ENCODE data around the gene RAP1GAP. TPM values are rescaled to one million over a fixed set of nuclear protein-coding genes. Genes with fewer than 3 reads are reported as not detected.

The RAP1GAP gene
- total and polyA plus RNA-seq, 2 of the 13 experiments (the other 11 are each of a cell fraction or from before 2014, with no cell fraction given): 11.9 to 37.5 TPM

GRCh38 chr1:21655259-21655658, 13.9 kb downstream of the RAP1GAP start:
- Histone ChIP-seq H3K9me3 (ENCODE audit: low read length) (no peaks in the 10 kb centered on the region), H2AFZ (ENCODE audit: low read length) (no peak overlapping the region), H3K27ac (ENCODE audit: extremely low read length, insufficient read depth, low read length) (no peak overlapping the region), H3K27me3 (ENCODE audit: control insufficient read depth in 1 of 2, insufficient read depth in 2 of 2, low read length in 2 of 2) (no peaks in the 10 kb centered on the region), H3K79me2 (ENCODE audit: insufficient read depth, low read length) (no peaks in the 10 kb centered on the region), H4K20me1 (ENCODE audit: insufficient read depth, low read length) (peaks cover 67% of the 10 kb centered on the region), H3K4me3 (replicated peaks in 1 of 3; ENCODE audit: insufficient read depth in 1 of 3, low read depth in 2 of 3, low read length in 3 of 3) (no peak overlapping the region), H3K36me3 (replicated peaks in 1 of 2; ENCODE audit: control insufficient read depth in 1 of 2, insufficient read depth in 2 of 2, low read length in 2 of 2) (no peaks in the 10 kb centered on the region), H3K4me2 (ENCODE audit: low read depth, low read length) (no peak overlapping the region), H3K9ac (ENCODE audit: insufficient read depth, low read depth, low read length) (no peak overlapping the region), H3K4me1 (ENCODE audit: insufficient read depth, low read length) (peaks cover 36% of the 10 kb centered on the region)
- ATAC-seq: no peak
- 100% methylated on average over 1 of the region's 4 CpGs for WGBS (ENCODE audit: low lambda C conversion rate)
- BruUV-seq (replicated peaks): no TSS peak
- no peak for FAIRE-seq
- no peak for DNase-seq (ENCODE audit: low spot score)
- intact Hi-C loops (cut with micrococcal nuclease; ENCODE audit: unreplicated experiment) (no loop called here), in situ Hi-C loops (cut with HindIII; ENCODE audit: extremely low pct_ligation_motif_present, low pct_unique_long_range_greater_than_20kb) (loop anchor here (5.0 kb wide), 1 partner anchor 143 kb away; no protein-coding TSS in a partner anchor)
- TF ChIP-seq TP53 (CRISPR knock-in tag; conservative IDR thresholded peaks at IDR 0.05): no peak
- TF ChIP-seq ZNF124 (CRISPR knock-in tag; IDR thresholded peaks at IDR 0.05): no peak
- TF ChIP-seq SNAI1 (CRISPR knock-in tag; IDR thresholded peaks at IDR 0.05; ENCODE audit: borderline replicate concordance): no peak
- no peak for TF ChIP-seq ZNF382 (CRISPR knock-in tag; IDR thresholded peaks at IDR 0.05; ENCODE audit: borderline replicate concordance)
- TF ChIP-seq ZNF577 (CRISPR knock-in tag; IDR thresholded peaks at IDR 0.05; ENCODE audit: borderline replicate concordance, low read depth): no peak
- ChIA-PET POLR2A (no interaction called here), CTCF (ENCODE audit: low intra/inter-chr PET ratio, low total read pairs) (no interaction called here)

GRCh38 chr1:21654209-21654608, 14.9 kb downstream of the RAP1GAP start:
- POLR2A ChIA-PET: no interaction called here
- TF ChIP-seq MAFK (conservative IDR thresholded peaks at IDR 0.05 in 1 of 2, IDR thresholded peaks at IDR 0.05 in 1 of 2; ENCODE audit: low read length in 2 of 2) (0 out of 4 replicates have a peak, but pooled peaks of 1 of the 2 experiments have one; percentile 13), NCOA2 (CRISPR knock-in tag; IDR thresholded peaks at IDR 0.05) (no peak), ZNF644 (CRISPR knock-in tag; IDR thresholded peaks at IDR 0.05; ENCODE audit: low read depth) (no peak), ZNF629 (CRISPR knock-in tag; conservative IDR thresholded peaks at IDR 0.05) (peak; percentile 75)
- in situ Hi-C loops (cut with HindIII; ENCODE audit: extremely low pct_ligation_motif_present, low pct_unique_long_range_greater_than_20kb): no loop called here

More at GRCh38 chr1:21654209-21654608, 14.9 kb downstream of the RAP1GAP start:
- peaks cover 29% of the 10 kb centered on the region for H3K4me1 ChIP-seq (ENCODE audit: insufficient read depth, low read length)
- ATAC-seq (no peak), DNase-seq (ENCODE audit: low spot score) (no peak), FAIRE-seq (no peak)
- H3K4me2 ChIP-seq (ENCODE audit: low read depth, low read length): no peak overlapping the region
- H3K27me3 ChIP-seq (ENCODE audit: control insufficient read depth in 1 of 2, insufficient read depth in 2 of 2, low read length in 2 of 2): no peaks in the 10 kb centered on the region
- CTCF ChIA-PET (ENCODE audit: low intra/inter-chr PET ratio, low total read pairs): no interaction called here
- H3K36me3 ChIP-seq (replicated peaks in 1 of 2; ENCODE audit: control insufficient read depth in 1 of 2, insufficient read depth in 2 of 2, low read length in 2 of 2): peaks cover 0 to 1% of the 10 kb centered on the region in 2 experiments; a peak in 2 of 5 replicates
- no peak overlapping the region for H3K27ac ChIP-seq (ENCODE audit: extremely low read length, insufficient read depth, low read length)
- H4K20me1 ChIP-seq (ENCODE audit: insufficient read depth, low read length): peaks cover 63% of the 10 kb centered on the region
- no peaks in the 10 kb centered on the region for H3K9me3 ChIP-seq (ENCODE audit: low read length)
- no TSS peak for BruUV-seq (replicated peaks)
- no peaks in the 10 kb centered on the region for H3K79me2 ChIP-seq (ENCODE audit: insufficient read depth, low read length)
- H3K4me3 ChIP-seq (replicated peaks in 1 of 3; ENCODE audit: insufficient read depth in 1 of 3, low read depth in 2 of 3, low read length in 3 of 3): no peak overlapping the region
- no peak overlapping the region for H3K9ac ChIP-seq (ENCODE audit: insufficient read depth, low read depth, low read length)
- no peak overlapping the region for H2AFZ ChIP-seq (ENCODE audit: low read length)
- WGBS (ENCODE audit: low lambda C conversion rate): 90% methylated on average over 6 of the region's 6 CpGs
- intact Hi-C loops (cut with micrococcal nuclease; ENCODE audit: unreplicated experiment): no loop called here

Data from HepG2 (cell line).